GM06990 (cell line): Measurements from ENCODE around the gene PPP3CA.

Experiments used
- DNase-seq: peaks from one replicate; pipeline ENCODE4 v3.0.0-alpha.2; 2011; ENCODE audit not compliant: insufficient read length; ENCODE audit errors: extremely low read depth
- H3K27me3 ChIP-seq: replicated peaks from 2 replicates; pipeline ENCODE4 v1.6.0; 2011; ENCODE audit warnings: low read length; ENCODE audit not compliant: control insufficient read depth, insufficient read depth
- H3K36me3 ChIP-seq: 2 replicates; pipeline ENCODE4 v1.5.1; 2011; ENCODE audit warnings: low read length; ENCODE audit not compliant: control insufficient read depth, insufficient read depth
- H3K4me3 ChIP-seq: replicated peaks from 2 replicates; pipeline ENCODE4 v1.5.1; 2011; ENCODE audit warnings: low read depth, mild to moderate bottlenecking, control low read depth, low read length
- TF ChIP-seq, protein P1 (sequence below): IDR thresholded peaks from 2 replicates; pipeline ENCODE4 v1.5.1; 2011; ENCODE audit warnings: low read length, control low read depth, mild to moderate bottlenecking, inconsistent platforms; ENCODE audit not compliant: insufficient read depth, poor library complexity, severe bottlenecking

Gene PPP3CA

DNA sequence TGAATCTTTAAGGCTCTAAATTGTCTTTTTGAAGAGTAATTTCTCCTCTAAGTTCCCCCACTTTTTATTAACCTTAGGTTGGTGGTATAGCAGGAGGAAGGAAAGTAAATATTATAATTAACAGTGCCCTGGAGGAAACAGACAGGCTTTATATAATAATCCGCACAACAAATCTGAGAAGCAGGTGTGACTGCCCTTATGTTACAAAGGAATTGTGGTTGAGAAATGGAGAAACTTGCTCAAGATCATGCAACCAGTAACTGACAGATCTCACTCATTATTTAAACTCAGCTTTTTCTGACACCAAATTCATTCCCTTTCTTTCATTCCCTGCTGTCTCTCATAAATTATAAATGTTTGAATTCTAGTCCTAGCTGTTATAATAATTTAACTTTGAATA, 282.0 kb downstream of the PPP3CA start:
- no peaks in the 10 kb centered on the region for H3K27me3 ChIP-seq

DNA sequence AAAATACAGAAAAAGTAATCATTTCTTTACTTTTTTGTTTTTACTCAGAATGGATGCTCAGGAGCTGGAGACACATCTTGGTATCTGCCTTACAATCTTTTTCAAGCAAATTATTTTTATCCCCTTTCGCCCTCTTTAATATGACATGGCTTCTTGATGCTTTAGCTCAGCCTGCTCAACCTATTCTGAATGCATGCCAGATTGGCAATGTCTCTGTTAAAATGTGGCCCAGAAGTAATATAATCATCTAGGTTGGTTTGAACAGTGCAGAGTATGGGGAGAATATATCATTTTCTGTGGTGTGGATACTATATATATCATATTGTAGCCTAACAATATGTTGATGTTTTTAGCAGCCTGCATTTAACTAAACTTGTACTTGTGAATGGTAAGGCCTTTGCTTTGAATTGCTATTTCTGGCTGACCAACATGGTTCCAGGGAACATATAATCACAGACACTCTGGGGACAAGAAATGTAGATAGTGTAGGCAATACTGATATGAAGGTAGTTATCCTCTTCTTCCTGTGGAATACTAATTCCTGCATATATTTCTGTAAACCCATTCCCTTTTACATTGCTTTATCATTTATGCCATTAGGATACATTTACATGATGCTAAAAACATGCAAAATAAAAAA, 282.7 kb downstream of the PPP3CA start:
- Histone ChIP-seq H3K4me3 (no peak overlapping the region), H3K27me3 (no peaks in the 10 kb centered on the region), H3K36me3 (no peaks in the 10 kb centered on the region)
- no peak for DNase-seq
- TF ChIP-seq, protein P1, sequence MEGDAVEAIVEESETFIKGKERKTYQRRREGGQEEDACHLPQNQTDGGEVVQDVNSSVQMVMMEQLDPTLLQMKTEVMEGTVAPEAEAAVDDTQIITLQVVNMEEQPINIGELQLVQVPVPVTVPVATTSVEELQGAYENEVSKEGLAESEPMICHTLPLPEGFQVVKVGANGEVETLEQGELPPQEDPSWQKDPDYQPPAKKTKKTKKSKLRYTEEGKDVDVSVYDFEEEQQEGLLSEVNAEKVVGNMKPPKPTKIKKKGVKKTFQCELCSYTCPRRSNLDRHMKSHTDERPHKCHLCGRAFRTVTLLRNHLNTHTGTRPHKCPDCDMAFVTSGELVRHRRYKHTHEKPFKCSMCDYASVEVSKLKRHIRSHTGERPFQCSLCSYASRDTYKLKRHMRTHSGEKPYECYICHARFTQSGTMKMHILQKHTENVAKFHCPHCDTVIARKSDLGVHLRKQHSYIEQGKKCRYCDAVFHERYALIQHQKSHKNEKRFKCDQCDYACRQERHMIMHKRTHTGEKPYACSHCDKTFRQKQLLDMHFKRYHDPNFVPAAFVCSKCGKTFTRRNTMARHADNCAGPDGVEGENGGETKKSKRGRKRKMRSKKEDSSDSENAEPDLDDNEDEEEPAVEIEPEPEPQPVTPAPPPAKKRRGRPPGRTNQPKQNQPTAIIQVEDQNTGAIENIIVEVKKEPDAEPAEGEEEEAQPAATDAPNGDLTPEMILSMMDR, result no peak

More for the DNA sequence above, 282.0 kb downstream of the PPP3CA start:
- H3K36me3 ChIP-seq, result no peaks in the 10 kb centered on the region
- TF ChIP-seq, protein P1, result no peak
- no peak for DNase-seq
- no peak overlapping the region for H3K4me3 ChIP-seq

DNA sequence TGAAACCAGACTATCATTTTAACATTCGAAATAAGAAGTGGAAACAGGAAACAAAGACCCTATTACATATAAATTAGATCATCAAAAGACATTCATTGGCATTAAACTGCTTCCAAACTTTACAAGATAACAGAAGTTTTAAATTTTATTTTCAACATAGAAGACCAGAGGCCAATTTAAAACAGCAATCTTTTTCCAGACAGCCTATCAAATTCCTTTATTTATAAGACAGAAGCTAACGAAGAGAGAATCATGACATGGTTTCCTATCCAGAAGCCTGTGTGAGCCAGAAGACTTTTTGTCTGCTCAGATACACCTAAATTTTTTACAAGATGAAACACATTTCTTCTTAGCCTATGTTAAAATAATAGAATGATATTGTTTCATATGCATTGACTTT, 291.9 kb downstream of the PPP3CA start:
- no peak overlapping the region for H3K4me3 ChIP-seq
- TF ChIP-seq, protein P1, result no peak
- H3K36me3 ChIP-seq, result no peaks in the 10 kb centered on the region
- DNase-seq, result no peak
- H3K27me3 ChIP-seq, result no peaks in the 10 kb centered on the region

DNA sequence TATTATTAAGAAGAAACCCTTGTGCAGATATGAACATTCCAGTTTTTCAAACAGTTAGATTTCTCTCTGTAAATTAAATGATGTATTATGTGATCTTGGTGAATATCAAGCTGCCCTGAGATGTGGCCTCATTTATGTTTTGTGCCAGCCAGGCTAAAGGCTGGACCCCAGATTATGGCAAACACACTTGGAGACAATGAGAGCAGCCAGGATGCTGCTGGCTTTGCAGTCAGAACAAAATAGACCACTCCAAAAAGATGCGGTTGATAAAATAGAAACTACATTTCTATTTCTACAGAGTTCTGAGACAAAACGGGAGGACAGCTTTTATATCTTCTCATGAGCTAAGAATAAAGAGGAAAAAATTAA, 296.5 kb downstream of the PPP3CA start:
- TF ChIP-seq, protein P1, result no peak
- DNase-seq, result no peak
- H3K4me3 ChIP-seq, result no peak overlapping the region
- H3K27me3 ChIP-seq, result no peaks in the 10 kb centered on the region
- no peaks in the 10 kb centered on the region for H3K36me3 ChIP-seq

DNA sequence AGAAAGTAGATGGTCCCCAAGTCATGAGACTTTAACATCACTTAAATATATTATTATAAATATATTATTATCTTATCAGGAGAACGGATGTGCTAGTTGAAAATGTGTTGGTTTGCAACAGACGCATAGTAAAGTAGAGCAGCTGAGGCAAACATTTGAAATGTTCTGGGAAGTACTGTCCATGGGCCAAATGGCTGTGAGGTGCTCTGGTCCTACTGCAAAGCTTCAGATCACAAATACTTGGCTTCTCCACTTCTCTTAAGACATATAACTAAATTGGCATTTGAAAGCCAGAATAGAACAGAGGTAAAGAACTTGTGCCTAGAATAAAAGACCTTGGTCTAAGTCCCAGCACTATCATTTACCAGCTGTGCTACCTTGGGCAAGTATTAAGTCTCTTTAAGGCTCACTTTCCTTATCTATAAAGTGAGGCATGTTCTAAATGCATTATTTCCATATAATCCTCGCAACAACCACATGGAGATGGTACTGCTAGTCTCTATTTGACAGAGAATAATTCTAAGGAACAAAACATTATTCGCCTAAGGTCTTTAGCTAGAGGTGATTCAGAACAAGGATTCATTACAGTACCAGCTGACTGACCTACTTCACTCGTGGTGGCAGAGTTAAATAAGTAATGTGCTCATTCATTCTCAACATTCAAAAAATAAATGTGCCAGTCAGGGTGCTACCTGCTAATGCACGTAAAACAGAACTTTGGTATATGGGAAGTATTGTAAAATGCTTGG, 297.1 kb downstream of the PPP3CA start:
- Histone ChIP-seq H3K4me3 (no peak overlapping the region), H3K27me3 (no peaks in the 10 kb centered on the region), H3K36me3 (no peaks in the 10 kb centered on the region)
- DNase-seq, result no peak
- TF ChIP-seq, protein P1, result no peak
